ENCODE results near the gene CASZ1. TPM values are rescaled to one million over a fixed set of nuclear protein-coding genes. Genes with fewer than 3 reads are reported as not detected.

The CASZ1 gene
- total RNA-seq, 1 donor: under 0.01 TPM

DNA sequence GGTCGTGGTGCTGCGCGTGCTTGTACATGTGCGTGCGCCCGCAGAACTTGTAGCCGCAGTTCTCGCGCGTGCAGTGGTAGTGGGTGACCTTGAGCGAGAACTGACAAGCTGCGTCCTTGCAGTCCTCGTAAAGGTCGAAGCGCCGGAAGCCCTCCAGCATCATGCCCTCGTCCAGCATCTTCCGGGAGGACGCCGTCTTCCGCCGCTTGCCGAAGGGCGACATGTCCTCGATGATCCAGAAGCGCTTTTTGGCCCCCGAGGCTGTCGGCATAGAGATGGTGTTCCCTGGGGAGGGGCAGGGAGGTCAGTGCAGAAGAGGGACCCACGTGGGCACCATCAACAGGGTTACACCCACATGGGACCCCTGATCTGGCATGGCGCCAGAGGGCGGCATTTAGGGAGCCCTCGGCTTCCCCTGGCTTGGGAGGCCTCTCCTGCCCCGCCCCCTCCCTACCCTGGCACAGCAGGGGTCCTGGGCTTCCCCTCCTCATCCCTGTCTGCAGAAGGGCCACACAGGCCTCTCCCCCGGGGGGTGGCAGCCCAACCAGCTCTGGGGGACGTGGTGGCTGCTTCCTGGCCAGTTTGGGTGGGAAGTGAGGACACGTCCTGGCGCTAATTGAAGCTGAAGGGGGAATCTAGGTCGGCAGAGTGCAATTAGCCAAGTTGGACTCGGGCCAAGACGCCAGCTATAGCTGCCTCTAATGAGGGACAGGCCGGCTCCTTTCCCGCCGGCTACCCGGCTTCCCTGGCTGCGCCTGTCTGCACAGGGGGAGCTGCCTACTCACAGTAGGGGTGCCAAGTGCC lies 156.5 kb downstream of the CASZ1 start:
- DNase-seq (ENCODE audit: low read depth): no peak
- TF ChIP-seq, protein P1, sequence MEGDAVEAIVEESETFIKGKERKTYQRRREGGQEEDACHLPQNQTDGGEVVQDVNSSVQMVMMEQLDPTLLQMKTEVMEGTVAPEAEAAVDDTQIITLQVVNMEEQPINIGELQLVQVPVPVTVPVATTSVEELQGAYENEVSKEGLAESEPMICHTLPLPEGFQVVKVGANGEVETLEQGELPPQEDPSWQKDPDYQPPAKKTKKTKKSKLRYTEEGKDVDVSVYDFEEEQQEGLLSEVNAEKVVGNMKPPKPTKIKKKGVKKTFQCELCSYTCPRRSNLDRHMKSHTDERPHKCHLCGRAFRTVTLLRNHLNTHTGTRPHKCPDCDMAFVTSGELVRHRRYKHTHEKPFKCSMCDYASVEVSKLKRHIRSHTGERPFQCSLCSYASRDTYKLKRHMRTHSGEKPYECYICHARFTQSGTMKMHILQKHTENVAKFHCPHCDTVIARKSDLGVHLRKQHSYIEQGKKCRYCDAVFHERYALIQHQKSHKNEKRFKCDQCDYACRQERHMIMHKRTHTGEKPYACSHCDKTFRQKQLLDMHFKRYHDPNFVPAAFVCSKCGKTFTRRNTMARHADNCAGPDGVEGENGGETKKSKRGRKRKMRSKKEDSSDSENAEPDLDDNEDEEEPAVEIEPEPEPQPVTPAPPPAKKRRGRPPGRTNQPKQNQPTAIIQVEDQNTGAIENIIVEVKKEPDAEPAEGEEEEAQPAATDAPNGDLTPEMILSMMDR (IDR thresholded peaks at IDR 0.05; ENCODE audit: insufficient read depth, low read depth, low read length): no peak
- H3K4me3 ChIP-seq (ENCODE audit: low read depth, low read length): no peak overlapping the region

DNA sequence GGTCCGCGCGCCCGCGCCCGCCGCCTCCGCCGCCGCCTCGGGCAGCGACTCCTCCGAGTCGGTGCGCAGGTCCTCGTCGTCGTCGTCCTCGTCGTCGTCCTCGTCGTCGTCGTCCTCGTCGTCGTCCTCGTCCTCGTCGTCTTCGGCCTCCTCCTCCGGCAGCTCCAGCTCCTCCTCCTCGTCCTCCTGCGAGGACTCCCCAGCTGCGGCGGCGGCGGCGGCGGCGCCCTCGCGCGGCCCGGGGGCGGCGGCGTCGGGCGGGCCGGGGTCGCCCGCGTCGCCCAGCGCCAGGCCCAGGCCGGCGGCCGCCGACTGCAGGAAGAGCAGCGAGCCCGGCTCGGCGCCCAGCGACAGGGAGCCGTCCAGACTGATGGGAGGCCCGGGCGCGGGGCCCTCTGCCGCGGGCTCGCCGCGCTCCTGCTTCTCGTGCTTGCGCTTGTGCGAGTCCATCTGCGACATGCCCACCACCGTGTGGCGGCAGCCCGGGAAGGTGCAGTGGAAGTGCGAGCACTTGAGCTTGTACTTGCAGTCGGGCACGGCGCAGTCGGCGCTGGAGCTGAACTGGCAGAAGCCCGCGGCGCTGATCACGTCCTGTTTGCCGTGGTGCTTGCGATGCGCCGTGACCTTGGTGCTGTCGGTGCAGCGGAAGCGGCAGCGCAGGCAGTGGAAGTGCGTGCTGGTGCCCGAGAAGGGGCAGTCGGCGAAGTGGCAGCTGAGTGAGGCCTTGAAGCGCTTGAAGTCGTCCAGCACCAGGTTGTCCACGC lies 157.3 kb downstream of the CASZ1 start:
- TF ChIP-seq, protein P1 (IDR thresholded peaks at IDR 0.05; ENCODE audit: insufficient read depth, low read depth, low read length): no peak
- no peak overlapping the region for H3K4me3 ChIP-seq (ENCODE audit: low read depth, low read length)
- no peak for DNase-seq (ENCODE audit: low read depth)

DNA sequence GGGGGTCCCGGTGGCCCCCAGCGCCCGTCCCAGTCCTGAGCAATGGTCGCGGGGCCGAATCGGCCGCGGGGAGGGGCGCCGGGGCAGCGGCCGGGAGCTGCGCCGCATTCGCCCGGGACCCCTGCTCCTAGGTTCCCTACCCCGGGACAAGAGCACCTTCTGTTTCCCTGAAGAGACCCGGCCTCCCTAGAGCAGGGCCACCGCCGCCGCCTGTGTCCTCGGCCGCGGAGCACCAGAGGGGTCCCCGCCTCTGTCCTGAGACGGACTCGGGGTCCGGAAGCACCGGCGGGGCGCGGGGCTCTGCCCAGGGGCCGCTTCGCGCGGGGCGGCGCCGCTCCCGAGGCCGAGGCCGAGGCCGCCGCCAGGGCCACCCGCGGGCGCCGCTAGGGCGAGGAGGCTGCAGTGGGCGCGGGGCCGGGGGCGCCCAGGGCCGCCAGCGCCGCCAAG lies 157.9 kb downstream of the CASZ1 start:
- TF ChIP-seq, protein P1 (IDR thresholded peaks at IDR 0.05; ENCODE audit: insufficient read depth, low read depth, low read length): no peak
- no peak for DNase-seq (ENCODE audit: low read depth)
- H3K4me3 ChIP-seq (ENCODE audit: low read depth, low read length): peak overlapping the region; percentile 40

DNA sequence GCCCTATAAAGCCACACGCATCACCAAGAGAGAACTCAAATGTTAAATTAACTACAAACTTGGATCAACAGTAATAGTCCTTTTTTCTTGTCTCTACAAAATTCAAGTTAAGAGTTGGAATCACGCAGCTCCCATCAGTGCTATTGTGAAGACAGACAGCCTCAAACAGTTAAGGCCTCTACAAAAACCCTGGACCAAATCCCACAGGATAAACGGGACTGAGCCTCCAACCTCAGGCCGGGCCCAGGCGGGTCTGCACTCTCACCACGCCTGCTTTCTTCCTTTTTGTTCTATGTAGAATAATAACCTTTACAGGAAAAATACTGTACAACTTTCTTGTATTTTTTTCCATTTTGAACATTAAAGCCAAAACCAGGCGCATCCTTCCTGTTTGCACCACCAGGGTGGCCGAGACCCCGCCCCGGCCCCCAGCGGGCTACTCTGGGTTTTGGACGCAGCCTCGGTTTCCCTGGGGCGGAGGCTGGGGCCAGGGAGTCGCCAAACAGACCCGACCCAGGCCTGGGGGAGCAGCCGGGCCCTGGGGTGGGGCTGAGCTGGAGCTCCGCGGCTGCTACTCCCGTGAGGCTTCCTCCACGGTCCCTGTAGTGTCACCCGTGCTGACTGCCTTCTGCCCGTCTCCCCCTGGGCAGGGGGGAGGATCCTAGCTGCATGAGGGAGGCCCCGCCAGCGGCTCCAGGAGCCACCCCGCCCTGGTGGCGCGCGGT lies 158.4 kb downstream of the CASZ1 start:
- peak overlapping the region; percentile 40 for H3K4me3 ChIP-seq (ENCODE audit: low read depth, low read length)
- no peak for DNase-seq (ENCODE audit: low read depth)
- TF ChIP-seq, protein P1 (IDR thresholded peaks at IDR 0.05; ENCODE audit: insufficient read depth, low read depth, low read length): no peak

DNA sequence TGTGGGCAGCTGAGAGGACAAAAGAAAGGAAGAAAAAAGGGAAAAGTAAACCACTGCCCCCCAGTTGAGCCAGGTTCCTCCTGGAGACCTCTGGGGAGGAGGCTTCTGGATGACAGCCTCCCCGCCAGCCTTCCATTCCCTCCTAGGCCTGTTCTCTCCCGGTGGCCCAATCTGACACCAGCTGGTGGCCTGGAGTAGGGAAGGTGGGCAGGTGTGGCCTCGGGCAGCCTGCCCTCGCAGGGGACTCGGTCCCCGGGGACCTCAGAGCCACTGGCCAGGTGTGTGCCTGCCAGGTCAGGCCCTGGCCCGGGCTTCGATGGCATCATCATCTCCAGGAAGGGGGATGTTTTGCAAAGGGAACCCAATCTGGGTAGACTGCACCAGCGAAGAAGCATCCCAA lies 159.0 kb downstream of the CASZ1 start:
- TF ChIP-seq, protein P1 (IDR thresholded peaks at IDR 0.05; ENCODE audit: insufficient read depth, low read depth, low read length): no peak
- H3K4me3 ChIP-seq (ENCODE audit: low read depth, low read length): no peak overlapping the region
- no peak for DNase-seq (ENCODE audit: low read depth)

DNA sequence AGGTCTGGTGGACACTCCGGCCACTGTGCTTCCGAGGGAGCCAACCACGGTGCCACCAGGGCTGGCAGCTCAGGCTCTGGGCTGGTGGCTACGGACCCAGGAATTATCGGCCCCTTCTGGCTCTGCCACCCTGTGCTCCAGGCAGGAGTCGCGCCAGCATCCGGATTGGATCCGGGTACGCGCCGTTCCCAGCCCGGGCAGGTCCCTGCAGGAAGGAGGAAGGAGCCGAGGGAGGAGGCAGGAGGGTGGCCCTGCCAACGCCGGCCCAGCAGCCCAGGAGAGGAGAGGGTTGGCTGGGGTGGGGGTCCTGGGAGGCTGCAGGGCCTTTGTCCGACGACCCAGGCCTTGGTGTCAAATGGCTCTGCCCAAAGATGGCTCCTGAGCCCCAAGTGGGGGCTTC lies 160.5 kb downstream of the CASZ1 start:
- TF ChIP-seq, protein P1 (IDR thresholded peaks at IDR 0.05; ENCODE audit: insufficient read depth, low read depth, low read length): no peak
- DNase-seq (ENCODE audit: low read depth): no peak
- no peak overlapping the region for H3K4me3 ChIP-seq (ENCODE audit: low read depth, low read length)

Data from fibroblast of villous mesenchyme (primary cell).